GM12878 (cell line): ENCODE data around the gene OLFM1. TPM values are rescaled to one million over a fixed set of nuclear protein-coding genes. Genes with fewer than 3 reads are reported as not detected.

Experiments used
- ATAC-seq: fragments of 200-7000 bp; cut with Tn5 transposase; 3 replicates; pipeline ENCODE4 v1.9.1; 2020; ENCODE audit warnings: mild to moderate bottlenecking, moderate library complexity
- BruUV-seq: library from RNA; stranded (reverse); fragments of 400-500 nt; replicated peaks from 2 replicates; lab custom pipeline; 2021; lab: Mats Ljungman, UMichigan
- CTCF ChIA-PET: fragments of 300-600 bp; sonication (Branson Sonifier 250); formaldehyde crosslinking; extraction: SDS; loops from one replicate; lab custom pipeline; 2021; ENCODE audit warnings: inconsistent platforms; lab: Yijun Ruan, JAX
- POLR2A ChIA-PET: fragments of 350-600 bp; formaldehyde crosslinking; extraction: SDS; loops from one replicate; lab custom pipeline; 2021; ENCODE audit warnings: inconsistent platforms; lab: Charles Lee
- RAD21 ChIA-PET: fragments of 300-600 bp; sonication (Branson Sonifier 250); formaldehyde crosslinking; loops from one replicate; lab custom pipeline; 2023; ENCODE audit warnings: antibody characterized with exemption; ENCODE audit not compliant: unreplicated experiment; lab: Charles Lee
- SMC1A ChIA-PET: fragments of 300-600 bp; sonication (Branson Sonifier 250); formaldehyde crosslinking; loops from one replicate; lab custom pipeline; 2023; ENCODE audit not compliant: unreplicated experiment, uncharacterized antibody; lab: Charles Lee
- DNase-seq: peaks from one replicate; pipeline ENCODE4 v3.0.0-alpha.2; 2011; ENCODE audit warnings: low read depth, low spot score
- FAIRE-seq: peaks from 3 replicates; lab custom pipeline; 2011; peaks lifted over from hg19 to GRCh38; lab: Jason Lieb, UNC
- H2AFZ ChIP-seq: 2 replicates; pipeline ENCODE4 v1.6.0; 2011; ENCODE audit warnings: low read depth, low read length, control low read depth; ENCODE audit not compliant: control insufficient read depth
- H3K27ac ChIP-seq: 2 replicates; pipeline ENCODE4 v1.5.1; 2011; ENCODE audit warnings: control low read depth; ENCODE audit not compliant: control insufficient read depth, insufficient read depth
- H3K27me3 ChIP-seq, 2 experiments: replicated peaks in 1 of 2; 2 replicates each; pipeline versions ENCODE4 v1.6.0 to v1.6.1; 2011; ENCODE audit warnings: low read length in 1 of 2; ENCODE audit not compliant: control insufficient read depth in 2 of 2, insufficient read depth in 2 of 2
- H3K36me3 ChIP-seq, 2 experiments: 2 replicates each; pipeline ENCODE4 v1.5.1; 2011; ENCODE audit warnings: low read length in 1 of 2; ENCODE audit not compliant: control insufficient read depth in 2 of 2, insufficient read depth in 2 of 2
- H3K4me1 ChIP-seq: 2 replicates; pipeline ENCODE4 v1.6.1; 2011; ENCODE audit warnings: mild to moderate bottlenecking, low read length, moderate library complexity, mixed read lengths; ENCODE audit not compliant: control insufficient read depth, insufficient read depth
- H3K4me2 ChIP-seq: 2 replicates; pipeline ENCODE4 v1.6.0; 2011; ENCODE audit warnings: control low read depth; ENCODE audit not compliant: control insufficient read depth, insufficient read depth
- H3K4me3 ChIP-seq: fragments of 200-600 bp; sonication (generic); 2 replicates; pipeline ENCODE4 v1.5.1; 2016
- H3K79me2 ChIP-seq: 2 replicates; pipeline ENCODE4 v1.6.0; 2011; ENCODE audit warnings: low read length; ENCODE audit not compliant: control insufficient read depth, insufficient read depth
- H3K9ac ChIP-seq: 2 replicates; pipeline ENCODE4 v1.8.0; 2011; ENCODE audit warnings: low read length, control low read depth, mixed read lengths; ENCODE audit not compliant: control insufficient read depth, insufficient read depth
- H3K9me3 ChIP-seq: replicated peaks from 3 replicates; pipeline ENCODE4 v1.5.1; 2011; ENCODE audit warnings: mild to moderate bottlenecking, low read length; ENCODE audit not compliant: control insufficient read depth, insufficient read depth
- H4K20me1 ChIP-seq: 2 replicates; pipeline ENCODE4 v1.6.0; 2011; ENCODE audit not compliant: control insufficient read depth, insufficient read depth
- ATF7 ChIP-seq: fragments of 450-650 bp; IDR thresholded peaks from 2 replicates; pipeline ENCODE4 v1.6.1; 2016; ENCODE audit warnings: low read depth, mild to moderate bottlenecking
- BACH1 ChIP-seq: fragments of 450-650 bp; IDR thresholded peaks from 2 replicates; pipeline ENCODE4 v1.6.1; 2017; ENCODE audit warnings: mild to moderate bottlenecking, borderline replicate concordance
- BHLHE40 ChIP-seq, 2 experiments: fragments of 450-650 bp in 1 of 2; IDR thresholded peaks; 2 replicates each; pipeline ENCODE4 v1.6.1; 2011 to 2017; ENCODE audit warnings: low read depth in 2 of 2, borderline replicate concordance in 1 of 2, improper control_type of control experiment in 1 of 2, low read length in 1 of 2, mild to moderate bottlenecking in 1 of 2
- CHD1 ChIP-seq: IDR thresholded peaks from 2 replicates; pipeline ENCODE4 v1.6.1; 2012; ENCODE audit warnings: low read depth, low read length, improper control_type of control experiment
- FOXM1 ChIP-seq: IDR thresholded peaks from 2 replicates; pipeline ENCODE4 v1.6.1; 2012; ENCODE audit warnings: low read depth, mild to moderate bottlenecking, inconsistent platforms, low read length, moderate library complexity
- MTA3 ChIP-seq: IDR thresholded peaks from 2 replicates; pipeline ENCODE4 v1.6.1; 2012; ENCODE audit warnings: low read length, inconsistent platforms, borderline replicate concordance
- NR2C1 ChIP-seq: fragments of 450-650 bp; IDR thresholded peaks from 2 replicates; pipeline ENCODE4 v1.6.1; 2017; ENCODE audit warnings: antibody characterized with exemption, mild to moderate bottlenecking, moderate library complexity
- PML ChIP-seq: IDR thresholded peaks from 2 replicates; pipeline ENCODE4 v1.6.1; 2012; ENCODE audit warnings: low read length, inconsistent platforms
- RBBP5 ChIP-seq: fragments of 200-600 bp; sonication (generic); conservative IDR thresholded peaks from 2 replicates; pipeline ENCODE4 v1.6.1; 2016
- SREBF1 ChIP-seq: IDR thresholded peaks from 2 replicates; pipeline ENCODE4 v1.6.1; 2012; ENCODE audit warnings: mild to moderate bottlenecking, low read length
- STAT1 ChIP-seq: fragments of 450-650 bp; conservative IDR thresholded peaks from 2 replicates; pipeline ENCODE4 v1.6.1; 2014; ENCODE audit warnings: antibody characterized with exemption, mild to moderate bottlenecking
- TCF3 ChIP-seq: IDR thresholded peaks from 2 replicates; pipeline ENCODE4 v1.6.1; 2012; ENCODE audit warnings: low read depth, mild to moderate bottlenecking, low read length, borderline replicate concordance; ENCODE audit not compliant: insufficient read depth
- TCF7 ChIP-seq: IDR thresholded peaks from 2 replicates; pipeline ENCODE4 v1.6.1; 2014; ENCODE audit warnings: antibody characterized with exemption, borderline replicate concordance
- ZNF207 ChIP-seq: fragments of 450-650 bp; IDR thresholded peaks from 2 replicates; pipeline ENCODE4 v1.6.1; 2014; ENCODE audit warnings: antibody characterized with exemption, mild to moderate bottlenecking, borderline replicate concordance
- WGBS: methylation state at CpG from one replicate; pipeline ENCODE4 v1.1.6; 2016; ENCODE audit warnings: low lambda C conversion rate; ENCODE audit not compliant: insufficient replicate concordance, insufficient coverage; ENCODE audit errors: missing lambda C conversion rate; 5-methylcytosine and 5-hydroxymethylcytosine counted together
- in situ Hi-C: fragments of 300-500 bp; cut with MboI; formaldehyde crosslinking; loops from 9 replicates; pipeline ENCODE4 v1.14.3; 2018; ENCODE audit warnings: mixed read lengths
- intact Hi-C: fragments of 100-400 bp; cut with micrococcal nuclease; formaldehyde crosslinking; loops from one replicate; pipeline ENCODE4 v1.14.2; 2022; ENCODE audit not compliant: unreplicated experiment
- polyA plus RNA-seq, 11 experiments: library from polyadenylated mRNA; depleted of rRNA in 4 of 11; unstranded in 6 of 11; stranded (reverse) in 5 of 11; fragments of >200 nt; fragmentation: Nextera tagmentation in 4 of 11; fragmentation: Illumina TruSeq in 1 of 11; extraction: Ambion mirVana in 4 of 11; extraction: Trizol in 1 of 11; gene quantifications; 1 replicate in 1 of 11; 2 replicates in 10 of 11; pipeline versions ENCODE4 v1.2.1 to v1.2.3, GENCODE V29; 2011 to 2016; ENCODE audit warnings: inconsistent platforms in 2 of 11, missing spikeins in 2 of 11, low read depth in 1 of 11
- total RNA-seq, 4 experiments: library from RNA; depleted of rRNA in 3 of 4; stranded (reverse); fragments of >200 nt in 3 of 4; fragmentation: Illumina TruSeq in 1 of 4; extraction: Trizol in 1 of 4; gene quantifications; 2 replicates each; pipeline versions ENCODE4 v1.2.1 to v1.2.3, GENCODE V29; 2013 to 2021
- TF ChIP-seq, protein P1 (sequence below): IDR thresholded peaks from 2 replicates; pipeline ENCODE4 v1.6.1; 2012; ENCODE audit warnings: mild to moderate bottlenecking, low read depth, low read length

Gene OLFM1
- total and polyA plus RNA-seq, 10 of the 15 experiments (the other 5 are each of a cell fraction or from before 2014, with no cell fraction given) = not detected

- intact Hi-C loops = no loop called here
- H3K27ac ChIP-seq = no peak overlapping the region
- no peaks in the 10 kb centered on the region; the same call in 1 of the 2 replicates for H4K20me1 ChIP-seq
- CTCF ChIA-PET = no interaction called here
- FAIRE-seq (no peak), ATAC-seq (no peak)
- POLR2A ChIA-PET = no interaction called here
- in situ Hi-C loops = no loop called here
- H3K9me3 ChIP-seq = no peaks in the 10 kb centered on the region
- no peaks in the 10 kb centered on the region for H3K36me3 ChIP-seq
- H3K79me2 ChIP-seq = no peaks in the 10 kb centered on the region
- no peak overlapping the region for H3K9ac ChIP-seq
- BruUV-seq = no TSS peak
- TF ChIP-seq RBBP5 (no peak), FOXM1 (no peak), ZNF207 (no peak), STAT1 (no peak), TCF7 (no peak), TCF3 (no peak), NR2C1 (no peak), ATF7 (no peak), PML (no peak), CHD1 (no peak), BACH1 (no peak), MTA3 (no peak), SREBF1 (no peak), BHLHE40 (IDR thresholded peaks at IDR 0.05; ENCODE audit: borderline replicate concordance in 1 of 2, low read depth in 2 of 2, low read length in 1 of 2) (no peak)
- TF ChIP-seq, protein P1, sequence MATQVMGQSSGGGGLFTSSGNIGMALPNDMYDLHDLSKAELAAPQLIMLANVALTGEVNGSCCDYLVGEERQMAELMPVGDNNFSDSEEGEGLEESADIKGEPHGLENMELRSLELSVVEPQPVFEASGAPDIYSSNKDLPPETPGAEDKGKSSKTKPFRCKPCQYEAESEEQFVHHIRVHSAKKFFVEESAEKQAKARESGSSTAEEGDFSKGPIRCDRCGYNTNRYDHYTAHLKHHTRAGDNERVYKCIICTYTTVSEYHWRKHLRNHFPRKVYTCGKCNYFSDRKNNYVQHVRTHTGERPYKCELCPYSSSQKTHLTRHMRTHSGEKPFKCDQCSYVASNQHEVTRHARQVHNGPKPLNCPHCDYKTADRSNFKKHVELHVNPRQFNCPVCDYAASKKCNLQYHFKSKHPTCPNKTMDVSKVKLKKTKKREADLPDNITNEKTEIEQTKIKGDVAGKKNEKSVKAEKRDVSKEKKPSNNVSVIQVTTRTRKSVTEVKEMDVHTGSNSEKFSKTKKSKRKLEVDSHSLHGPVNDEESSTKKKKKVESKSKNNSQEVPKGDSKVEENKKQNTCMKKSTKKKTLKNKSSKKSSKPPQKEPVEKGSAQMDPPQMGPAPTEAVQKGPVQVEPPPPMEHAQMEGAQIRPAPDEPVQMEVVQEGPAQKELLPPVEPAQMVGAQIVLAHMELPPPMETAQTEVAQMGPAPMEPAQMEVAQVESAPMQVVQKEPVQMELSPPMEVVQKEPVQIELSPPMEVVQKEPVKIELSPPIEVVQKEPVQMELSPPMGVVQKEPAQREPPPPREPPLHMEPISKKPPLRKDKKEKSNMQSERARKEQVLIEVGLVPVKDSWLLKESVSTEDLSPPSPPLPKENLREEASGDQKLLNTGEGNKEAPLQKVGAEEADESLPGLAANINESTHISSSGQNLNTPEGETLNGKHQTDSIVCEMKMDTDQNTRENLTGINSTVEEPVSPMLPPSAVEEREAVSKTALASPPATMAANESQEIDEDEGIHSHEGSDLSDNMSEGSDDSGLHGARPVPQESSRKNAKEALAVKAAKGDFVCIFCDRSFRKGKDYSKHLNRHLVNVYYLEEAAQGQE = no peak
- TF ChIP-seq, all 136 proteins: peak for 0
- no peak overlapping the region for H3K4me2 ChIP-seq
- RAD21 ChIA-PET = no interaction called here
- no peak for DNase-seq
- H3K4me1 ChIP-seq = no peaks in the 10 kb centered on the region
- SMC1A ChIA-PET = no interaction called here
- no peaks in the 10 kb centered on the region; a peak in 3 of 4 replicates for H3K27me3 ChIP-seq
- no peak overlapping the region for H2AFZ ChIP-seq
- WGBS = 44% methylated on average over 26 of the region's 26 CpGs
- H3K4me3 ChIP-seq = no peak overlapping the region
Observed at GRCh38 chr9:135080286-135081263, 6.9 kb upstream of the OLFM1 start.
